HG02588 (cell line): Measurements from ENCODE around the gene PFAS.
"Not testable (repeated sequence)": the region's sequence is repeated elsewhere in the genome, so short reads cannot be mapped to it uniquely, and the experiment has no call there.

Experiments used
- ATAC-seq: cut with Tn5 transposase; IDR thresholded peaks from one replicate; pipeline ENCODE4 v1.9.1; 2021; ENCODE audit warnings: mild to moderate bottlenecking, moderate library complexity; ENCODE audit not compliant: unreplicated experiment

Gene PFAS

DNA sequence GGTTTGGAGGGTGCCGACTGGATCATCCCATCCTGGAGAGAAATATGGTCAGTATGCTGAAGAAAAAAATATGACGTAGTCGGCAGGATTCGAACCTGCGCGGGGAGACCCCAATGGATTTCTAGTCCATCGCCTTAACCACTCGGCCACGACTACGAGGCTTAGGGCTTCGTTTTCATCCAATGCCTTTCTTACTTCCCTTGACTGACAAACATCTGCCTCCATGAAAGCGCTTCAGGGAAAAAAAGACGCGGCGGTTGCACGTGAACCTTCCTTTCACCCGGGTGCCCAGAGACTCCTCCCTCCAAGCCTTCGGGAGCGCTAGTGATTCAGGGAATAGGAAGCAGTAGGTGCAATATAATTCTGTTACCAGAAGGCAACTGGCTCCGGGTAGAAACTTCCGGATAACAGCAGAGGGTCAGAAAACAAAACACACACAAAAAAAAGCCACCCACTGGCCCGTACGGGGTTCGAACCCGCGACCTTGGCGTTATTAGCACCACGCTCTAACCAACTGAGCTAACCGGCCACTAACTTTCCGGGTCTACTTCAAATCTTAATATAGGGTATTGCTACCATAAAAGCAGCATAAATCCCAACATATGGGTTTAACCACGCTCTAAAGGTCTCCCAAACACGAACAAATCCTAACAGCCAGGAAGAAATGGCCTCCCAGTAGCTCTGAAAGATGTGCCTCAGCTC lies 22.4 kb upstream of the PFAS start:
- ATAC-seq, result no peak

DNA sequence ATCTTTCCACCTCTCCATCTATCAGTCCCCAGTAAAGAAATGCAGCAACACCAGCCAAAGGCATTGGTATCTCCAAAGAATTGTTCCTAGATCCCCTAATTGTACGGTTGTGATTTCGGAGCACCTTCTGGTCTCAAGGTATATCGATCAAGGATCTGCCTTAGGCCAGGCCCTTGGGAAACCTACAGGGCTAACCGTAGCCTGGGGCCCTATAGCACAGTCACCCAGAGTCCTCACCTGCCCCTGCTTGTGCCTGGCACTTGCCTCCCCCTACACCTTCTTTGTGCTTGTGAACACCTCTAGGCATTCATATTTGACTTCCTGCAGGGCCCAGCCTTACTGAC lies 21.9 kb upstream of the PFAS start:
- ATAC-seq, result no peak

DNA sequence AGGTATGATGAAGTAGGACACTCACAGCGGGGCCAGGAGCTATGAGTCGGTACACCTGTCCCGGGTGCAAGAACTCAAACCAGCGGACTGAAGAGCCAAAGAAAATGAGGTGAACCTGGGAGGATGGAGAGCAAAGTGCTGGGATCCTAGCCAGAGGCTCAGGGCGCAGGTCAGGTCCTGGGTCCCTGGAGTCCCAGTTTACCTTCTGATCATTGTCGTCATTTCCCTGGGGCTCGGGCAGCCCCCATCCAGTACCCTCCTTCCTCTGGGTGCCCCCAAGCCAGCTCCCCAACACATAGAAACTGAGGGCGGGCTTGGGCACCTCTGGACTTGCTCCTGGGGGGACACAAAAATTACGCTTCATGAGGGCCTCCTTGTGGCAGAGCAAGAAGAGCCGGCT lies 17.4 kb upstream of the PFAS start:
- ATAC-seq, result no peak

DNA sequence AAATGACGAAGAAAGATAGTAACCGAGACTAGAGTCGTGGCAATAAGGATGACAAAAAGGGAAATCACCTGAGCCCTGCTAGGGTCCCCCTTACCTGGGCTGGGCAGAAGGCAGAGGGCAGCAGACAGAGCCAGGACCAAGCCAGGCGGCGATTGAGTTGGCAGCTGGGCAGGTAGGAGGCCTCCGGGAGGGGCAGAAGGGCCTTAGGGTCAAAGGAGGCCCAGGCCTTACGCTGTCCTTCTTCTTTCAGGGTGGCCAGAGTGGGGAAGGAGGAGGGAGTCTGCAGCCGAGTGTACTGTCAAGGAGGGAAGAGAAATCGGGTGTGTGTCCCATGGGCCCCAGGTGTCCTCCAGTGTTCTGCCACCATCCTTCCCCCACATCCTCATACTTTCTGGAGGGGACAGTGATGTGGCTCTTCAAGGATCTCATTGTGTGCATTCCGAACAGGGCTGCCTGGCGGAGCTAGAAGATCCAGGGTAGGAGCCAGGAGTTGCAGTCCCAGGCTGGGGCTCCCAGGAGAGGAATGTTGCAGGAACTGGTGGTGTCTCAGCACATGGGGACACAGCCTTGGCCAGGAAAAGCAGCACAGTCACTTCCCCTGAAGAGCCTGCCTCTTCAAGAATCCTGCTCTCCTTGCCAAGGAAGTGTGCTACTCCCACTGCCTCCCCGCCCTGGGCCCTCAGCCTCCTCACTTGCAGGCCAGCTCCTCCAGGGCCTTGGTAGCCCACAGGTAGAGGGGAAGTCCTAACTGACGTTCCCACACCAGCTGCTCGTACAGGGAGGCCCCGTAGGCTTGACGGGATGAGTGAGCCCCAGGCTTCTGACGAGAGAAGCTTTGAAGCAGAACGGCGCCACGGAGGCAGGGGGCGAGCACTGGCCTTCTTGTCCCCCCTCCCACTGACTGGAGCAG lies 14.5 kb upstream of the PFAS start:
- ATAC-seq, result no peak

DNA sequence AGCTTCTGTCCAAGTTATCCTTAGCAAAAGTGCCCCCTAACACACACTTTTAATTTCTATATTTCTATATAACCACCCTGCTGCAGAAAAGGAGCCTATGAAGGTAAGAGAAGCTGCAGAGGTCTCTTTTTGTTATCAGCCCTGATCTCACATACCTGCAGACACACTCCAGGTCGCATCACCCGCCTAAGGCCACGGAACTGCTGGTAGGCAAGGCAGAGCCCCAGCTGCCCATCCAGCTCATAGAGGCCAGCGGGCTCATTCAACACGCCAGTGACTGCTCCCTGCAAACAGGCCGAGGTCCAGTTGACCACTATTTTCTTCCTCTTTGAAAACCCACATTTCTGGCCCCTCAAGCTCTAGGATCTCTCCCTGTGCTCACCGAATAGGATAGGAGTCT lies 13.4 kb upstream of the PFAS start:
- no peak for ATAC-seq

DNA sequence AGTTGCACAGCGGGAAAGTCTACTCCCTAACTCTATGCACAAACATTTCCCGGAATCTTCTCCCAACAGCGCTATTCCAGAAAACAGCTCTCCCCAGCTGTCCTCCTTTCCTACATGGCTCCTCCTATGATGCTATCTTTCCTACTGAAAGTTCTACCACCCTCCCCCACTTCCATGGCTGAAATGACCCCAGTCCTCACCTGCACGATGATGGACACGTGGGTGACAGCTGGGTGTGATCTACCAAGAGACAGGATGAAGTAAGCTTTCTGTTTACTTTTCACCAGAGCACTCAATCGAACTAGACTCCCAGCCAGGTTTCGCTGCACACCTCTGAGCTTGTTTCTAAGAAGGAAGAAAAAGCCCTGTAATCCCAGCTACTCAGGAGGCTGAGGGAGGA lies 11.9 kb upstream of the PFAS start:
- no peak for ATAC-seq

DNA sequence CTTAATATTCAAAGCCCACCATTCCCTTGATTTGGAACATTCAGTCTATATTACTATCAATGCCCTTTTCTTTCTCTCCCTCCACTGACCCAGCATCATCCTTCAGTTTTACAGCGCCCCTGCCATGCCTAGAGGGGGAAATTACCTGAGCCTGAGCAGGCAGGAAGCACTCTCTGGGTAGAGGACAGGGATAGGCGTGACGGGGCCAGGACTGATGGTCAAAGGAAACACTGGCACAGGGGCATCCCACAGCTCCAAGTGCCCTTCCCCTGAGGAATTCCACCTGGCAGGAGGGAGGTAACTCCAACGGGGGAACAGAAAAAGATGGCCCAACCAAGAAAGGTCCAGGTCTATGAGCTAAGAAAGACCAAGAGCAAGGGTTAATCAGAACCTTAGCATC lies 11.2 kb upstream of the PFAS start:
- ATAC-seq, result no peak

DNA sequence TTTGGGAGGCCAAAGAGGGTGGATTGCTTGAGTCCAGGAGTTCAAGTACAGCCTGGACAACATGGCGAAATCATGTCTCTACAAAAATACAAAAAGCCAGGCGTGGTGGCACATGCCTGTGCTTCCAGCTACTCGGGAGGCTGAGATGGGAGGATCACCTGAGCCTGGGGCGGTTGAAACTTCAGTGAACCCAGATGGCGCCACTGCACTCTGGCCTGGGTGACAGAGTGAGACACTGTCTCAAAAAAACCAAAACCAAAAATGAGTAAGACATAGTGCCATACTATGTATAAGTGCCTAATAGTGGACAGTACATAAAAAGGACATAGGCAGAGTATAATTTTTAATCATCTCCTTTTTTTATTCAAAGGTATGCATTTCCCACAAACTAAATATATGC lies 5.3 kb upstream of the PFAS start:
- no peak for ATAC-seq

DNA sequence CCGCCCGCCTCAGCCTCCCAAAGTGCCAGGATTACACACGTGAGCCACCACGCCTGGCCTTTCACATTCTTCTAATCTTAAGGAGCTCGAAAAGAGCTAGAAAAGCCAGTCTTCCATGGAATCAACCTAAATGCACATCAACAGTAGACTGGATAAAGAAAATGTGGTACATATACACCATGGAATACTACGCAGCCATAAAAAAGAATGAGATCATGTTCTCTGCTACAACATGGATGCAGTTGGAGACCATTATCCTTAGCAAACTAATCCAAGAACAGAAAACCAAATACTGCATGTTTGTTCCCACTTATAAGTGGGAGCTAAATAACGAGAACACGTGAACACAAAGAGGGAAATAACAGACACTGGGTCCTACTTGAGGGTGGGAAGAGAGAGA lies 4.3 kb upstream of the PFAS start:
- ATAC-seq, result no peak

DNA sequence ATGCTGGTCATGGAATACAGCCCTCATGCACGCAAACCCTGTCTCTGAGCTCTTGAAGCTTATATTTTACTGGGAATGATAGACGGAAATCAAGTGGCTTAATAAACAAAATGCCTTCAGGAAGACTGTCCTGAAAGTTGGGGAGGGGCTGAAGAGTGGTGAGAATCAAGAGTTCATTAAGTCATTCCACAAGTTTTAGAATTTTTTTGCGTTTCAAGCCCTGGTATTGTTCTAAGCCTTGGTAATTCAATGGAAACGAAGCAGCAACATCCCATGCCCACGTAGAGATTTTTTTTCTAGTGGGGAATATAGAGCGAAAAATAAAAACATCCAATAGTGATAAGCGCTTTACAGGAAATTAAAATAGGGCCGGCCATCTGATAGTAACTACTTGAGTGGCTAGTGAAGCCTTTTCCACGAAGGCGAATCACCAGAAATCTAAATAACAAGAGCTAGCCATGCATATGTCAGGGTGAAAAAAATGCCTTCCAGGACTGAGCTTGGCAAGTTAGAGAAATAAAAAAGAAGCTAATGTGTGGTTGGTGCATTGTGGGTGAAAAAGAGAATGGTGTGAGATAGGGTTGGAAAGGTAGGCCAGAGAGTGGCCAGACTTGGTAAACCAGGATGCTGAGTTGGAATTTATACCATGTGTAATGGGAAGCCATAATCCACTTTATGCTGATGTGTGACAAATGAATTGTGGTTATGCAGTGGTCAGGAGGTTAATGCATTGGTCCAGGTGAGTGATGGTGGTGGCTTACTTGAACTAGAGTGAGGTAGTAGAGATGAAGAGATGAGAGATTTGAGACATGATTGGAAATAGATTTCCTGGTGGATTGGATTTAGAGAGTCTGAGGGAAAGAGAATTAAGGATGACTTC lies 772 bp downstream of the PFAS start:
- ATAC-seq, result no peak

DNA sequence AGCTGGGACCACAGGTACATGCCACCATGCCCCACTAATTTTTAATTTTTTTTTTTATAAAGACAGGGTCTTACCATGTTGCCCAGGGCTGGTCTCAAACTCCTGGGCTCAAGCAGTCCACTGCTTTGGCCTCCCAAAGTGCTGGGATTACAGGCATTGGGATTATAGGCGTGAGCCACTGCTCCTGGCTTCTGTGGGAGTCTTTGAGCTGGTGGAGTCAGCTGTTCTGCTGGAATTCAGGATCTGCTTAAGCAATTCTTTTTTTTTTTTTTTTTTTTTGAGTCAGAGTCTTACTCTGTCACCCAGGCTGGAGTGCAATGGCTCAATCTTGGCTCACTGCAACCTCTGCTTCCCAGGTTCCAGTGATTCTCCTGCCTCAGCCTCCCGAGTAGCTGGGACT lies 2.3 kb downstream of the PFAS start:
- ATAC-seq, result not testable (repeated sequence)

DNA sequence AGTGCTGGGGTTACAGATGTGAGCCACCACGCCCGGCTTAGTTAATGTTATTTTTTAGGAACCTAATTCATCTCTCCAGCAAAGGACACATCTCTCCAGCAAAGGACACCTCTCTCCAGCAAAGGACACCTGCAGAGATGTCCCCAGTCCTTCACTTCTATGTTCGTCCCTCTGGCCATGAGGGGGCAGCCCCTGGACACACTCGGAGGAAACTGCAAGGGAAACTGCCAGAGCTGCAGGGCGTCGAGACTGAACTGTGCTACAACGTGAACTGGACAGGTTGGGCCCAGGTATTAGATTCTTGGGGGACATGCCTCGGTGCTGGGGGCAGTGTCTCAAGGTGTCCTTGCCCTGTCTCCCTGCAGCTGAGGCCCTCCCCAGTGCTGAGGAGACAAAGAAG lies 4.7 kb downstream of the PFAS start:
- ATAC-seq, result no peak

DNA sequence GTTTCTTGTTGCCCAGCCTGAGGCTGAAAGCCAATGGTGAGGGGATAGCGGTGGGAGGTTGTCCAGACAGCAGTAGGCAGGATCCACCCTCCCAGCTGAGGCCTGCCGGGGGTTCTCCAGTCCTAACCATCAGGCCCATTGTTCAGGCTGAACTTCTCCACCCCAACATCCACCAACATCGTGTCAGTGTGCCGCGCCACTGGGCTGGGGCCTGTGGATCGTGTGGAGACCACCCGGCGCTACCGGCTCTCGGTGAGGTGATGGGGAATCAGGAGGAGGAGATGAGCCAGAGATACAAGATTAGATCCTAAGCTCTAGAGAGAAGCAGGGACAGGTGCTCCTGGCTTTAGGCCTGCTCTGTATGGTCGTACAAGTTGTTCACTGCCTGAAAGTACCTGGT lies 5.8 kb downstream of the PFAS start:
- ATAC-seq, result no peak

DNA sequence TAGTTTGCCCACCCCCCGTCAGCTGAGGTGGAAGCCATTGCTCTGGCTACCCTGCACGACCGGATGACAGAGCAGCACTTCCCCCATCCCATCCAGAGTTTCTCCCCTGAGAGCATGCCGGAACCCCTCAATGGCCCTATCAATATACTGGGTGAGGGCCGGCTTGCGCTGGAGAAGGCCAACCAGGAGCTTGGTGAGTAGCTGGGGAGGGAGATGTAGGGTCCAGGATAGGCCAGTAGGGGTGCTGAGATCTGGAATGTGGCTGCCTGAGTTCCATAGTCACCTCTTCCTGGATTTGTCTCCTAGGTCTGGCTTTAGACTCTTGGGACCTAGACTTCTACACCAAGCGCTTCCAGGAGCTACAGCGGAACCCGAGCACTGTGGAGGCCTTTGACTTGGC lies 6.4 kb downstream of the PFAS start:
- no peak for ATAC-seq

DNA sequence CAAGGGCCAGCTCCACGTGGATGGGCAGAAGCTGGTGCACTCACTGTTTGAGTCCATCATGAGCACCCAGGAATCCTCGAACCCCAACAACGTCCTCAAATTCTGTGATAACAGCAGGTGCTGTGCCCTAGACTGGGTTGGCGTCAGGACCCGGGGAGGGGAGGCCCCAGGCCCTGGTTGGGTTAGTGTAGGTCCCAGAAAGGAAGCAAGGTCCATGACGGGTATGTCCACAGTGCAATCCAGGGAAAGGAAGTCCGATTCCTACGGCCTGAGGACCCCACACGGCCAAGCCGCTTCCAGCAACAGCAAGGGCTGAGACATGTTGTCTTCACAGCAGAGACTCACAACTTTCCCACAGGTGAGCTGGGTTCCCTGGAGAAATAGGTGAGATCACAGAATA lies 7.2 kb downstream of the PFAS start:
- ATAC-seq, result no peak

DNA sequence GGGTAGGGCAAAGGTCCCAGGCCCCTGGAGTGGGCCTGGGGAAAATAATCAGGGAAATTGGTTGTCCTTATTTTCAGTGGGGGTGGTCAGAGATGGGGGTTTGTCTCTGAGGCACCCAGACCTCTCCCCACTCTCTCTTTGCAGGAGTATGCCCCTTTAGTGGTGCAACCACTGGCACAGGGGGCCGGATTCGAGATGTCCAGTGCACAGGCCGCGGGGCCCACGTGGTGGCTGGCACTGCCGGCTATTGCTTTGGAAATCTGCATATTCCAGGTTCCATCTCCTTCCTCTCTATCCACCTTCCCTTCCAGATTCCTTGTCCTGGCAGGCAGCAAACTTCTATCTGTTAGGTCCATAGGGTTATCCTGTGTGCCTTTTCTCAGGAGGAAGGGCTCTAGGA lies 7.6 kb downstream of the PFAS start:
- ATAC-seq, result no peak

DNA sequence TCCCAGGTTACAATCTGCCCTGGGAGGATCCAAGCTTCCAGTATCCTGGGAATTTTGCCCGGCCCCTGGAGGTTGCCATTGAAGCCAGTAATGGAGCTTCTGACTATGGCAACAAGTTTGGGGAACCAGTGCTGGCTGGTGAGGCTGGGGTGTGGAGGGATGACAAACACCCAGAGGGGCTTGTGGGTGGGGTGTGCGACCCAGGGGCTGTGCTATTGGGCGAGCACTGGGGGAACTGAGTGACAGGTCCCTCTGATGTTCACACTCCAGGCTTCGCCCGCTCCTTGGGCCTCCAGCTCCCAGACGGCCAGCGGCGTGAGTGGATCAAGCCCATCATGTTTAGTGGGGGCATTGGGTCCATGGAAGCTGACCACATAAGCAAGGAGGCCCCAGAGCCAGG lies 8.7 kb downstream of the PFAS start:
- no peak for ATAC-seq

DNA sequence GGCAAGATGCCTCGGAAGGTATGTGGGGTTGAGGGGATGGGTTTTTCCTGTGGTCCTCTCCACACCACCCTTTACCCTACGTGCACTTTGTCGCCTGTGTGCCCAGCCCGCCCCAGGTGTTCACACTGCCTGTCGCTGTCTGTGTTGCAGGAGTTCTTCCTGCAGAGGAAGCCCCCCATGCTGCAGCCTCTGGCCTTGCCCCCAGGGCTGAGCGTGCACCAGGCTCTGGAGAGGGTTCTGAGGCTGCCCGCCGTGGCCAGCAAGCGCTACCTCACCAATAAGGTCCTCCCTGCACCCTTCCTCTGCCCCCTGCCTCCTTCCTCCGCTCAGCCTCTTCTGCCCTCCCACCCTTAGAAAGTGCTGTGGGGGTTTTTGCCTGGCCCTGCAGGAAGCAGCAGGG lies 15.2 kb downstream of the PFAS start:
- no peak for ATAC-seq

DNA sequence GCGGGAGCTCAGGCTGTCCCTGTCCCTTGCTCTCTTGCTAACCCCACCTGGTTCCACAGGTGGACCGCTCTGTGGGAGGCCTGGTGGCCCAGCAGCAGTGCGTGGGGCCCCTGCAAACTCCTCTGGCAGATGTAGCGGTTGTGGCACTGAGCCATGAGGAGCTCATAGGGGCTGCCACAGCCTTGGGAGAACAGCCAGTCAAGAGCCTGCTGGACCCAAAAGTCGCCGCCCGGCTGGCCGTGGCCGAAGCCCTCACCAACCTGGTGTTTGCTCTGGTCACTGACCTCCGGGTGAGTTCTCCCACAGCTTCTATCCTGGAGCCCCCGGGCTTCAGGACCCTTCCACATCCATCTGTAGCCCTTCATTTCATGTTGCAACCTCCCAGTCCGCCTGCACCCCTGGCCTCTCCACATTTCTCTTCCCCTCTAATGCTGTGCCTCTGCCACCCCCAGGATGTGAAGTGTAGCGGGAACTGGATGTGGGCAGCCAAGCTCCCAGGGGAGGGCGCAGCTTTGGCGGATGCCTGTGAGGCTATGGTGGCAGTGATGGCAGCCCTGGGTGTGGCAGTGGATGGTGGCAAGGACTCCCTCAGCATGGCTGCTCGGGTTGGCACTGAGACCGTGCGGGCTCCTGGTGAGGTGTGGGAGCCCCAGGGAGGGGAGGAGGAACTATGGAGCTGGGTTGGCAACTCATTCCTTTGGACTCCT lies 15.9 kb downstream of the PFAS start:
- no peak for ATAC-seq

DNA sequence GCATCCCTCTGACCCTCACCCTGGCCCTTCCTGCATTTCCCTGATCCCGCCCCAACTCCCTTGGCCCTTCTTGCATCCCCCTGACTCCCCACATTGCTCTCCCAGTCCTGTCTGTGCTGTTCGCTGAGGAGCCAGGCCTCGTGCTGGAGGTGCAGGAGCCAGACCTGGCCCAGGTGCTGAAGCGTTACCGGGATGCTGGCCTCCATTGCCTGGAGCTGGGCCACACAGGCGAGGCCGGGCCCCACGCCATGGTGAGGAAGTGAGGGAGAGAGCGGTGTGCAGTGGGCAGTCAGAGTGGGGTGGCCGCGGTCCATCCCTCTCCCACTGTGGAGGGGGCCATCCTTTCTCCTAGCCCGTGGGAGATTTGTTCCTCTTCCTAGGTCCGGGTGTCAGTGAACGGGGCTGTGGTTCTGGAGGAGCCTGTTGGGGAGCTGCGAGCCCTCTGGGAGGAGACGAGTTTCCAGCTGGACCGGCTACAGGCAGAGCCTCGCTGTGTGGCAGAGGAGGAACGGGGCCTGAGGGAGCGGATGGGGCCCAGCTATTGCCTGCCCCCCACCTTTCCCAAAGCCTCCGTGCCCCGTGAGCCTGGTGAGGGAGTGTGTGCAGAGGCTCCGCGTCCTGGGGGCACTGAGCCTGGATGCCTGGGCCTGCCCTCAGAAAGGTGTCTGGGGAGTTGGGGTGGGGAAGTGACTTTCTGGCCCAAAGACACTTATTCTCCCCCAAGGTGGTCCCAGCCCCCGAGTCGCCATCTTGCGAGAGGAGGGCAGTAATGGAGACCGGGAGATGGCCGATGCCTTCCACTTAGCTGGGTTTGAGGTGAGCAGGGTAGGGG lies 17.8 kb downstream of the PFAS start:
- ATAC-seq, result no peak
